HEK293 (cell line): Measurements from ENCODE around the gene S100A1.

Source experiments
- CTCF ChIA-PET: fragments of 350-600 bp; formaldehyde crosslinking; extraction: SDS; loops from one replicate; lab custom pipeline; 2021; ENCODE audit warnings: antibody characterized with exemption; lab: Yijun Ruan, JAX
- POLR2A ChIA-PET: fragments of 300-600 bp; formaldehyde crosslinking; extraction: SDS; loops from one replicate; lab custom pipeline; 2020; ENCODE audit warnings: antibody characterized with exemption, inconsistent platforms; lab: Yijun Ruan, JAX
- H3K27ac ChIP-seq: fragments of 200-500 bp; sonication (Bioruptor generic); 2 replicates; pipeline ENCODE4 v1.5.1; 2014; ENCODE audit warnings: low read depth, low read length, control low read depth, inconsistent platforms; ENCODE audit errors: extremely low read depth
- H3K36me3 ChIP-seq, 2 experiments: fragments of 200-500 bp in 1 of 2; sonication (Bioruptor generic) in 1 of 2; 1 replicate in 1 of 2; 2 replicates in 1 of 2; pipeline ENCODE4 v1.5.1; 2014 to 2017; ENCODE audit warnings: inconsistent platforms in 2 of 2, low read length in 2 of 2; ENCODE audit not compliant: control insufficient read depth in 2 of 2, insufficient read depth in 1 of 2
- H3K4me1 ChIP-seq: fragments of 200-500 bp; sonication (Bioruptor generic); 2 replicates; pipeline ENCODE4 v1.5.1; 2014; ENCODE audit warnings: mild to moderate bottlenecking, low read length, inconsistent platforms; ENCODE audit not compliant: control insufficient read depth, insufficient read depth
- H3K4me3 ChIP-seq: 2 replicates; pipeline ENCODE4 v1.5.1; 2011; ENCODE audit warnings: low read depth, mild to moderate bottlenecking, control low read depth, low read length, moderate library complexity
- H3K9me3 ChIP-seq: fragments of 200-500 bp; sonication (Bioruptor generic); 2 replicates; pipeline ENCODE4 v1.5.1; 2014; ENCODE audit warnings: low read depth, low read length, inconsistent platforms; ENCODE audit not compliant: control insufficient read depth, insufficient read depth
- EGR2 ChIP-seq: fragments of 450-650 bp; formaldehyde crosslinking; IDR thresholded peaks from 2 replicates; pipeline ENCODE4 v1.5.1; 2016; ENCODE audit warnings: low read depth, missing biosample characterization, missing genetic modification characterization
- KLF1 ChIP-seq: fragments of 450-650 bp; formaldehyde crosslinking; IDR thresholded peaks from 2 replicates; pipeline ENCODE4 v1.5.1; 2016; ENCODE audit warnings: missing biosample characterization, missing genetic modification characterization
- SALL2 ChIP-seq: fragments of 450-650 bp; formaldehyde crosslinking; IDR thresholded peaks from 2 replicates; pipeline ENCODE4 v1.5.0; 2017; ENCODE audit warnings: missing biosample characterization, mild to moderate bottlenecking, missing genetic modification characterization, borderline replicate concordance
- ZFP69B ChIP-seq: fragments of 450-650 bp; formaldehyde crosslinking; IDR thresholded peaks from 2 replicates; pipeline ENCODE4 v1.5.1; 2016; ENCODE audit warnings: missing biosample characterization, missing genetic modification characterization
- ZNF132 ChIP-seq: fragments of 450-650 bp; formaldehyde crosslinking; IDR thresholded peaks from 2 replicates; pipeline ENCODE4 v1.5.1; 2017; ENCODE audit warnings: missing biosample characterization, missing genetic modification characterization, borderline replicate concordance
- ZNF157 ChIP-seq: fragments of 450-650 bp; formaldehyde crosslinking; IDR thresholded peaks from 2 replicates; pipeline ENCODE4 v1.5.1; 2016; ENCODE audit warnings: missing biosample characterization, missing genetic modification characterization
- ZNF184 ChIP-seq: fragments of 450-650 bp; IDR thresholded peaks from 2 replicates; pipeline ENCODE4 v1.5.1; 2018; ENCODE audit warnings: missing biosample characterization, mild to moderate bottlenecking, missing genetic modification characterization
- ZNF2 ChIP-seq: fragments of 450-650 bp; formaldehyde crosslinking; IDR thresholded peaks from 2 replicates; pipeline ENCODE4 v1.5.1; 2016; ENCODE audit warnings: missing biosample characterization, missing genetic modification characterization
- ZNF404 ChIP-seq: fragments of 450-650 bp; formaldehyde crosslinking; IDR thresholded peaks from 2 replicates; pipeline ENCODE4 v1.5.1; 2017; ENCODE audit warnings: missing biosample characterization, missing genetic modification characterization
- ZNF510 ChIP-seq: fragments of 450-650 bp; formaldehyde crosslinking; IDR thresholded peaks from 2 replicates; pipeline ENCODE4 v1.5.1; 2018; ENCODE audit warnings: mild to moderate bottlenecking, missing genetic modification characterization, missing biosample characterization; ENCODE audit not compliant: insufficient replicate concordance
- ZNF544 ChIP-seq: fragments of 450-650 bp; formaldehyde crosslinking; IDR thresholded peaks from 2 replicates; pipeline ENCODE4 v1.5.0; 2017; ENCODE audit warnings: missing biosample characterization, missing genetic modification characterization
- ZNF768 ChIP-seq: fragments of 450-650 bp; formaldehyde crosslinking; IDR thresholded peaks from 2 replicates; pipeline ENCODE4 v1.5.1; 2018; ENCODE audit warnings: missing biosample characterization, mild to moderate bottlenecking, missing genetic modification characterization
- ZNF776 ChIP-seq: fragments of 450-650 bp; formaldehyde crosslinking; IDR thresholded peaks from 2 replicates; pipeline ENCODE4 v1.5.0; 2017; ENCODE audit warnings: missing biosample characterization, missing genetic modification characterization, borderline replicate concordance
- ZNF785 ChIP-seq: fragments of 450-650 bp; formaldehyde crosslinking; IDR thresholded peaks from 2 replicates; pipeline ENCODE4 v1.5.1; 2016; ENCODE audit warnings: missing biosample characterization, missing genetic modification characterization
- TF ChIP-seq, protein P1 (sequence below): fragments of 450-650 bp; formaldehyde crosslinking; IDR thresholded peaks from 2 replicates; pipeline ENCODE4 v1.5.1; 2016; ENCODE audit warnings: missing biosample characterization, missing genetic modification characterization
- TF ChIP-seq, protein P2 (sequence below): fragments of 450-650 bp; formaldehyde crosslinking; IDR thresholded peaks from 2 replicates; pipeline ENCODE4 v1.5.1; 2016; ENCODE audit warnings: missing biosample characterization, missing genetic modification characterization
- TF ChIP-seq, protein P3 (sequence below): fragments of 450-650 bp; formaldehyde crosslinking; IDR thresholded peaks from 2 replicates; pipeline ENCODE4 v1.5.1; 2017; ENCODE audit warnings: missing biosample characterization, missing genetic modification characterization

S100A1 gene

DNA sequence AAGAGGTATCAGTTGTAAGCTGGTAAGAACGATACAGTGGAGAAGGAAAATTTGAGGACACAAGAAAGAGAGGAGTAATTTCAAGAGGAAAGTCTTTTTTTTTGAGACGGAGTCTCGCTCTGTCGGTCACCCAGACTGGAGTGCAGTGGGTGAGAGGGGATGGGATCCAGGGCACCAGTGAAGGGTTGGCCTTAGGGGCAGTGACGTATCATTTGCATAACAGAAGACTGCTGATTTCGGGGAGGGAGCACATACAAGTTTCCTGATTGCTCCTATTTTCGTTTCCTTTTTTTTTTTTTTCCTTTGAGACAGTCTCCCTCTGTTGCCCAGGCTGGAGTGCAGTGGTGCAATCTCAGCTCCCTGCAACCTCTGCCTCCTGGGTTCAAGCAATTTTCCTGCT, 5.1 kb upstream of the S100A1 start:
- no peak overlapping the region for H3K27ac ChIP-seq
- H3K9me3 ChIP-seq = no peaks in the 10 kb centered on the region
- POLR2A ChIA-PET = interaction anchor here (3.3 kb wide), 1 partner anchor 11 kb away, joined by 12 read pairs; the partner anchor contains the start of gene CHTOP
- H3K4me3 ChIP-seq = no peak overlapping the region
- H3K4me1 ChIP-seq = 0 out of 2 replicates have a peak, but pooled peaks cover 3% of the 10 kb centered on the region
- TF ChIP-seq KLF1 (no peak), ZNF404 (tag by site-specific recombination) (no peak), ZNF544 (tag by site-specific recombination) (no peak), ZNF510 (tag by site-specific recombination) (no peak), ZNF776 (tag by site-specific recombination) (no peak)
- TF ChIP-seq, protein P1, sequence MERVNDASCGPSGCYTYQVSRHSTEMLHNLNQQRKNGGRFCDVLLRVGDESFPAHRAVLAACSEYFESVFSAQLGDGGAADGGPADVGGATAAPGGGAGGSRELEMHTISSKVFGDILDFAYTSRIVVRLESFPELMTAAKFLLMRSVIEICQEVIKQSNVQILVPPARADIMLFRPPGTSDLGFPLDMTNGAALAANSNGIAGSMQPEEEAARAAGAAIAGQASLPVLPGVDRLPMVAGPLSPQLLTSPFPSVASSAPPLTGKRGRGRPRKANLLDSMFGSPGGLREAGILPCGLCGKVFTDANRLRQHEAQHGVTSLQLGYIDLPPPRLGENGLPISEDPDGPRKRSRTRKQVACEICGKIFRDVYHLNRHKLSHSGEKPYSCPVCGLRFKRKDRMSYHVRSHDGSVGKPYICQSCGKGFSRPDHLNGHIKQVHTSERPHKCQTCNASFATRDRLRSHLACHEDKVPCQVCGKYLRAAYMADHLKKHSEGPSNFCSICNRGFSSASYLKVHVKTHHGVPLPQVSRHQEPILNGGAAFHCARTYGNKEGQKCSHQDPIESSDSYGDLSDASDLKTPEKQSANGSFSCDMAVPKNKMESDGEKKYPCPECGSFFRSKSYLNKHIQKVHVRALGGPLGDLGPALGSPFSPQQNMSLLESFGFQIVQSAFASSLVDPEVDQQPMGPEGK (tag by site-specific recombination) = no peak
- TF ChIP-seq, protein P2, sequence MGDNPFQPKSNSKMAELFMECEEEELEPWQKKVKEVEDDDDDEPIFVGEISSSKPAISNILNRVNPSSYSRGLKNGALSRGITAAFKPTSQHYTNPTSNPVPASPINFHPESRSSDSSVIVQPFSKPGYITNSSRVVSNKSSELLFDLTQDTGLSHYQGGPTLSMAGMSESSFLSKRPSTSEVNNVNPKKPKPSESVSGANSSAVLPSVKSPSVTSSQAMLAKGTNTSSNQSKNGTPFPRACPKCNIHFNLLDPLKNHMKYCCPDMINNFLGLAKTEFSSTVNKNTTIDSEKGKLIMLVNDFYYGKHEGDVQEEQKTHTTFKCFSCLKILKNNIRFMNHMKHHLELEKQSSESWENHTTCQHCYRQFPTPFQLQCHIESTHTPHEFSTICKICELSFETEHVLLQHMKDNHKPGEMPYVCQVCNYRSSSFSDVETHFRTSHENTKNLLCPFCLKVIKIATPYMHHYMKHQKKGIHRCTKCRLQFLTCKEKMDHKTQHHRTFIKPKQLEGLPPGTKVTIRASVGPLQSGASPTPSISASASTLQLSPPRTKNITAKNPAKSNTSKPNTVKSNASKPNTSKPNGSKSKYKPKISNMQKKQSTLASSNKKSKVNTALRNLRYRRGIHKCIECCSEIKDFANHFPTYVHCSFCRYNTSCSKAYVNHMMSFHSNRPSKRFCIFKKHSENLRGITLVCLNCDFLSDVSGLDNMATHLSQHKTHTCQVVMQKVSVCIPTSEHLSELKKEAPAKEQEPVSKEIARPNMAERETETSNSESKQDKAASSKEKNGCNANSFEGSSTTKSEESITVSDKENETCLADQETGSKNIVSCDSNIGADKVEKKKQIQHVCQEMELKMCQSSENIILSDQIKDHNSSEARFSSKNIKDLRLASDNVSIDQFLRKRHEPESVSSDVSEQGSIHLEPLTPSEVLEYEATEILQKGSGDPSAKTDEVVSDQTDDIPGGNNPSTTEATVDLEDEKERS (tag by site-specific recombination) = no peak
- CTCF ChIA-PET = interaction anchor here (1.6 to 7.4 kb wide), 2 partner anchors 9 to 112 kb away, joined by 4 to 54 read pairs; no protein-coding TSS in a partner anchor
- peaks cover 0 to 49% of the 10 kb centered on the region in 2 experiments; a peak in 2 of 3 replicates for H3K36me3 ChIP-seq

DNA sequence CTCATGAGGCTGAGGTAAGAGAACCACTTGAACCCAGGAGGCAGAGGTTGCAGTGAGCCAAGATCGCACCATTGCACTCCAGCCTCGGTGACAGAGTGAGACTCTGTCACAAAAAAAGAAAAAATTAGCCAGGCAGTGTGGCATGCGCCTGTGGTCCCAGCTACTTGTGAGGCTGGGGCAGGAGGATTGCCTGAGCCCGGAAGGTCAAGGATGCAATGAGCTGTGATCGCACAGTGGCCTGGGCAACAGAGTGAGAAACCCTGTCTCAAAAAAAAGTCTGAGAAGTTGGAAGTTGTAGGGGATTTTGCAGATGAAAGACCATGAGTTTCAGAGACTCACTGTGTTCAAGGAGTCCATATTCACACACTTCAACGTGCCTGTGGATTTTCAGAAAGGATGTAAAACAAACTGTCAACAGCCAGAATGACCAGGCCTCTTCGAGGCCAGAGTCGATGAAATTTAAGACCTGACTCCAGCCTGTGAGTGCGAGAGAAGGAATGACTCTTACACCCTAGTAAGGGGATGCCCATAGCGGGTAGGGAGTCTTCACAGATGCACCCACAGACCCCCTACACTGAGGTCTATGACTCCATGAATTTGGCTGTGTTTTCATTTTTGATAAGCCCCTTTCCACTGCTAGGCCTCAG, 3.1 kb upstream of the S100A1 start:
- Histone ChIP-seq H3K4me1 (0 out of 2 replicates have a peak, but pooled peaks cover 3% of the 10 kb centered on the region), H3K36me3 (peaks cover 0 to 36% of the 10 kb centered on the region in 2 experiments; a peak in 2 of 3 replicates), H3K9me3 (no peaks in the 10 kb centered on the region), H3K27ac (no peak overlapping the region), H3K4me3 (no peak overlapping the region)
- no peak for TF ChIP-seq ZNF157
- TF ChIP-seq EGR2 (tag by site-specific recombination) = no peak
- no peak for TF ChIP-seq ZNF510 (tag by site-specific recombination)
- TF ChIP-seq ZNF785 (tag by site-specific recombination) = no peak
- TF ChIP-seq ZFP69B = no peak
- TF ChIP-seq ZNF544 (tag by site-specific recombination) = no peak
- TF ChIP-seq SALL2 (tag by site-specific recombination) = no peak
- no peak for TF ChIP-seq ZNF2 (tag by site-specific recombination)
- TF ChIP-seq, protein P3, sequence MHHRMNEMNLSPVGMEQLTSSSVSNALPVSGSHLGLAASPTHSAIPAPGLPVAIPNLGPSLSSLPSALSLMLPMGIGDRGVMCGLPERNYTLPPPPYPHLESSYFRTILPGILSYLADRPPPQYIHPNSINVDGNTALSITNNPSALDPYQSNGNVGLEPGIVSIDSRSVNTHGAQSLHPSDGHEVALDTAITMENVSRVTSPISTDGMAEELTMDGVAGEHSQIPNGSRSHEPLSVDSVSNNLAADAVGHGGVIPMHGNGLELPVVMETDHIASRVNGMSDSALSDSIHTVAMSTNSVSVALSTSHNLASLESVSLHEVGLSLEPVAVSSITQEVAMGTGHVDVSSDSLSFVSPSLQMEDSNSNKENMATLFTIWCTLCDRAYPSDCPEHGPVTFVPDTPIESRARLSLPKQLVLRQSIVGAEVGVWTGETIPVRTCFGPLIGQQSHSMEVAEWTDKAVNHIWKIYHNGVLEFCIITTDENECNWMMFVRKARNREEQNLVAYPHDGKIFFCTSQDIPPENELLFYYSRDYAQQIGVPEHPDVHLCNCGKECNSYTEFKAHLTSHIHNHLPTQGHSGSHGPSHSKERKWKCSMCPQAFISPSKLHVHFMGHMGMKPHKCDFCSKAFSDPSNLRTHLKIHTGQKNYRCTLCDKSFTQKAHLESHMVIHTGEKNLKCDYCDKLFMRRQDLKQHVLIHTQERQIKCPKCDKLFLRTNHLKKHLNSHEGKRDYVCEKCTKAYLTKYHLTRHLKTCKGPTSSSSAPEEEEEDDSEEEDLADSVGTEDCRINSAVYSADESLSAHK (tag by site-specific recombination) = no peak
- no peak for TF ChIP-seq ZNF184 (tag by site-specific recombination)
- TF ChIP-seq ZNF132 = no peak
- TF ChIP-seq, protein P1 (tag by site-specific recombination) = no peak
- TF ChIP-seq ZNF768 (tag by site-specific recombination) = no peak
- CTCF ChIA-PET = interaction anchor here (3.3 to 7.4 kb wide), 2 partner anchors 11 to 114 kb away, joined by 28 to 54 read pairs; partner anchors contain the start of genes S100A14 and S100A16
- POLR2A ChIA-PET = interaction anchor here (2.3 to 3.3 kb wide), 2 partner anchors 9 to 16 kb away, joined by 10 to 12 read pairs; partner anchors contain the start of gene CHTOP
